Measurements from ENCODE around the gene FAM174C.

DNA sequence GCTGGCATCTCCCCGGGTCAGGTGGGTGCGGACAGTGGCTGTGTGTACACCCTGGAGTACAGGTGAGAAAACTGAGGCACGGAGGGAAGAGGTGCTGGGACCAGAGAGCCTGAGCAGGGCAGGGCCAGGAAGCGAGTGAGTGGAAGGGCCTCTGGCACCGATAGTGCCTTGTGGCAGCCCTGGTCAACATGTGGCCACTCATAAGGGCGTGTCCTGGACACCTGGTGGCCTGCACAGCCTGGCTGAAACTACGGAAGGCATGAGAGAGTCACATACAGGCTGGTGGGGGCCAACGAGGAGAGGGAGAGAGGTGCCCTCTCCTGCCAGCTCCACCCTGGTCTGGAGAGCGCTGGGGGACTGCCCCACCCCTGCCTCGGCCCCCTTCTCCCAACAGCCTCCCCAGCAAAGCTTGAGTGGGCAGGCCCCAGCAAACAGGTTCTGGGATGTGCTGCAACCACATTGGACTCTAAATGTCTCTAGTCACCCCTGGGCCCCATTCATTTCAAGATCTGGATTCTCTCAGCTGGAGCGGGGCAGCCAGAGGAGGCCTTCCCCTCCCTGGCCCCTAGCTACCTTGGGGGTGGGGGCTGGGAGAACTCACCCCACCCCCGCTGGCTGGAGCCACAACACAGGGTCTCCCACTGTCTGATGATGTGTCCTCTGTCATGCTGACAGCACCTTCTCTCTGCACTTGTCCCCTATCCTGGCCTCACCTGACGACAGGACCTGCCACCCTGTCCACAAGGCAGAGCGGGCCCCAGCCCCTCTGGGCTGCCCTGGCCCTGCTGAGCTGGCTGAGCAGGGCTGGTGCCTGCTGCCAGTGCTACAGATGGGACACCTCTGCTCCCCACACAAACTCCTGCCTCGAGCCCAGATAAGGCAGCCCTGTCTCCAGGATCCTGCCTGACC lies 43.3 kb upstream of the FAM174C start:
- TF ChIP-seq, protein P1, sequence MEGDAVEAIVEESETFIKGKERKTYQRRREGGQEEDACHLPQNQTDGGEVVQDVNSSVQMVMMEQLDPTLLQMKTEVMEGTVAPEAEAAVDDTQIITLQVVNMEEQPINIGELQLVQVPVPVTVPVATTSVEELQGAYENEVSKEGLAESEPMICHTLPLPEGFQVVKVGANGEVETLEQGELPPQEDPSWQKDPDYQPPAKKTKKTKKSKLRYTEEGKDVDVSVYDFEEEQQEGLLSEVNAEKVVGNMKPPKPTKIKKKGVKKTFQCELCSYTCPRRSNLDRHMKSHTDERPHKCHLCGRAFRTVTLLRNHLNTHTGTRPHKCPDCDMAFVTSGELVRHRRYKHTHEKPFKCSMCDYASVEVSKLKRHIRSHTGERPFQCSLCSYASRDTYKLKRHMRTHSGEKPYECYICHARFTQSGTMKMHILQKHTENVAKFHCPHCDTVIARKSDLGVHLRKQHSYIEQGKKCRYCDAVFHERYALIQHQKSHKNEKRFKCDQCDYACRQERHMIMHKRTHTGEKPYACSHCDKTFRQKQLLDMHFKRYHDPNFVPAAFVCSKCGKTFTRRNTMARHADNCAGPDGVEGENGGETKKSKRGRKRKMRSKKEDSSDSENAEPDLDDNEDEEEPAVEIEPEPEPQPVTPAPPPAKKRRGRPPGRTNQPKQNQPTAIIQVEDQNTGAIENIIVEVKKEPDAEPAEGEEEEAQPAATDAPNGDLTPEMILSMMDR (IDR thresholded peaks at IDR 0.05), result no peak
- TF ChIP-seq POLR2A (IDR thresholded peaks at IDR 0.05) (no peak), EP300 (IDR thresholded peaks at IDR 0.05) (no peak)
